PFSK-1 (cell line): Measurements from ENCODE around the gene PDHB.

Experiments used
- FOXP2 ChIP-seq: optimal IDR thresholded peaks from 2 replicates; pipeline ENCODE3; 2011; ENCODE audit warnings: borderline replicate concordance, control low read depth, inconsistent platforms; ENCODE audit not compliant: insufficient read depth; ENCODE audit errors: extremely low read length, extremely low read depth
- POLR2AphosphoS5 ChIP-seq: IDR thresholded peaks from 2 replicates; pipeline ENCODE4 v1.6.1; 2012; ENCODE audit warnings: low read depth, mild to moderate bottlenecking, control low read depth, low read length, moderate library complexity
- REST ChIP-seq, 2 experiments: IDR thresholded peaks; 2 replicates each; pipeline versions ENCODE4 v1.6.1 to v1.8.0; 2011 to 2012; ENCODE audit warnings: low read depth in 2 of 2, low read length in 2 of 2, control low read depth in 1 of 2, inconsistent platforms in 1 of 2, mild to moderate bottlenecking in 1 of 2, moderate library complexity in 1 of 2; ENCODE audit not compliant: insufficient read depth in 1 of 2
- SIN3A ChIP-seq: IDR thresholded peaks from 2 replicates; pipeline ENCODE4 v1.6.1; 2012; ENCODE audit warnings: mild to moderate bottlenecking, low read length, moderate library complexity, borderline replicate concordance; ENCODE audit not compliant: insufficient read depth
- TAF1 ChIP-seq: IDR thresholded peaks from 2 replicates; pipeline ENCODE4 v1.6.1; 2012; ENCODE audit warnings: low read length, control low read depth, borderline replicate concordance; ENCODE audit not compliant: insufficient read depth

Gene PDHB

GRCh38 chr3:58463942-58464271, 30.3 kb upstream of the PDHB start:
- no peak for TF ChIP-seq SIN3A
- TF ChIP-seq REST (IDR thresholded peaks at IDR 0.05; ENCODE audit: insufficient read depth in 1 of 2, low read depth in 2 of 2, low read length in 2 of 2): no peak
- TF ChIP-seq POLR2AphosphoS5: no peak
- no peak for TF ChIP-seq FOXP2
- TF ChIP-seq TAF1: no peak

- no peak for TF ChIP-seq TAF1
- TF ChIP-seq SIN3A: 0 out of 2 replicates have a peak, but pooled peaks have one; percentile 41
- TF ChIP-seq FOXP2: no peak
- TF ChIP-seq REST (IDR thresholded peaks at IDR 0.05; ENCODE audit: insufficient read depth in 1 of 2, low read depth in 2 of 2, low read length in 2 of 2): no peak
- no peak for TF ChIP-seq POLR2AphosphoS5
Measured at GRCh38 chr3:58463181-58463941, 29.7 kb upstream of the PDHB start.

GRCh38 chr3:58462829-58463180, 29.2 kb upstream of the PDHB start:
- TF ChIP-seq SIN3A: no peak
- no peak for TF ChIP-seq TAF1
- no peak for TF ChIP-seq REST (IDR thresholded peaks at IDR 0.05; ENCODE audit: insufficient read depth in 1 of 2, low read depth in 2 of 2, low read length in 2 of 2)
- TF ChIP-seq POLR2AphosphoS5: no peak
- TF ChIP-seq FOXP2: no peak

- no peak for TF ChIP-seq FOXP2
- no peak for TF ChIP-seq POLR2AphosphoS5
- TF ChIP-seq REST (IDR thresholded peaks at IDR 0.05; ENCODE audit: insufficient read depth in 1 of 2, low read depth in 2 of 2, low read length in 2 of 2): no peak
- TF ChIP-seq TAF1: no peak
- TF ChIP-seq SIN3A: no peak
Measured at GRCh38 chr3:58459160-58459559, 25.5 kb upstream of the PDHB start.

GRCh38 chr3:58452176-58452575, 18.5 kb upstream of the PDHB start:
- no peak for TF ChIP-seq FOXP2
- no peak for TF ChIP-seq REST (IDR thresholded peaks at IDR 0.05; ENCODE audit: insufficient read depth in 1 of 2, low read depth in 2 of 2, low read length in 2 of 2)
- TF ChIP-seq SIN3A: no peak
- TF ChIP-seq POLR2AphosphoS5: no peak
- no peak for TF ChIP-seq TAF1
